H9 (cell line): ENCODE data around the gene TRMT2A. TPM values are rescaled to one million over a fixed set of nuclear protein-coding genes. Genes with fewer than 3 reads are reported as not detected.

Experiments used
- DNase-seq: peaks from one replicate; pipeline ENCODE4 v3.0.0-alpha.2; 2017
- H2AFZ ChIP-seq: one replicate; pipeline ENCODE4 v1.6.1; 2013; ENCODE audit warnings: mild to moderate bottlenecking, low read length, control low read depth, moderate library complexity
- H2AK5ac ChIP-seq: 2 replicates; pipeline ENCODE4 v1.6.1; 2013; ENCODE audit warnings: low read length, control low read depth, mixed read lengths; ENCODE audit not compliant: insufficient read length
- H2BK120ac ChIP-seq: one replicate; pipeline ENCODE4 v1.6.1; 2013; ENCODE audit warnings: low read depth, mild to moderate bottlenecking, low read length, control low read depth, inconsistent platforms; ENCODE audit not compliant: poor library complexity, severe bottlenecking
- H2BK12ac ChIP-seq: 2 replicates; pipeline ENCODE4 v1.6.1; 2013; ENCODE audit warnings: low read length, control low read depth, mixed read lengths, low read depth; ENCODE audit not compliant: insufficient read length
- H2BK15ac ChIP-seq: 2 replicates; pipeline ENCODE4 v1.6.1; 2013; ENCODE audit warnings: low read depth, low read length, control low read depth
- H2BK20ac ChIP-seq: one replicate; pipeline ENCODE4 v1.6.1; 2013; ENCODE audit warnings: low read depth, mild to moderate bottlenecking, low read length, control low read depth, inconsistent platforms; ENCODE audit not compliant: poor library complexity, severe bottlenecking
- H2BK5ac ChIP-seq: 2 replicates; pipeline ENCODE4 v1.6.1; 2013; ENCODE audit warnings: low read length, control low read depth, mixed read lengths; ENCODE audit not compliant: insufficient read length
- H3K14ac ChIP-seq: 2 replicates; pipeline ENCODE4 v1.6.1; 2013; ENCODE audit warnings: low read length, control low read depth; ENCODE audit not compliant: insufficient read depth
- H3K18ac ChIP-seq: 2 replicates; pipeline ENCODE4 v1.6.1; 2013; ENCODE audit warnings: low read depth, mild to moderate bottlenecking, mixed read lengths, low read length, control low read depth; ENCODE audit not compliant: insufficient read length
- H3K23ac ChIP-seq: 2 replicates; pipeline ENCODE4 v1.6.1; 2013; ENCODE audit warnings: low read length, control low read depth, mixed read lengths, low read depth; ENCODE audit not compliant: insufficient read length
- H3K23me2 ChIP-seq: 2 replicates; pipeline ENCODE4 v1.6.1; 2013; ENCODE audit warnings: low read depth, mild to moderate bottlenecking, mixed read lengths, low read length, control low read depth; ENCODE audit not compliant: insufficient read length, poor library complexity, severe bottlenecking
- H3K27ac ChIP-seq: 2 replicates; pipeline ENCODE4 v1.5.1; 2013; ENCODE audit warnings: low read length, control low read depth, mixed read lengths, low read depth; ENCODE audit not compliant: insufficient read length
- H3K27me3 ChIP-seq: 2 replicates; pipeline ENCODE4 v1.6.1; 2013; ENCODE audit warnings: low read length, control low read depth, inconsistent platforms; ENCODE audit not compliant: insufficient read depth
- H3K4ac ChIP-seq: 2 replicates; pipeline ENCODE4 v1.6.1; 2013; ENCODE audit warnings: low read depth, mild to moderate bottlenecking, control low read depth, inconsistent platforms, low read length, moderate library complexity
- H3K4me1 ChIP-seq: 2 replicates; pipeline ENCODE4 v1.6.1; 2013; ENCODE audit warnings: low read length, control low read depth, inconsistent platforms; ENCODE audit not compliant: insufficient read depth
- H3K4me2 ChIP-seq: 2 replicates; pipeline ENCODE4 v1.6.1; 2013; ENCODE audit warnings: low read length, control low read depth, mixed read lengths; ENCODE audit not compliant: insufficient read length, insufficient read depth
- H3K56ac ChIP-seq: 2 replicates; pipeline ENCODE4 v1.6.1; 2013; ENCODE audit warnings: low read depth, mild to moderate bottlenecking, mixed read lengths, low read length, control low read depth; ENCODE audit not compliant: insufficient read length
- H3K79me1 ChIP-seq: 2 replicates; pipeline ENCODE4 v1.6.1; 2013; ENCODE audit warnings: low read depth, mild to moderate bottlenecking, moderate library complexity, low read length, control low read depth, inconsistent platforms; ENCODE audit not compliant: insufficient read depth, poor library complexity, severe bottlenecking
- H3K79me2 ChIP-seq: 2 replicates; pipeline ENCODE4 v1.6.1; 2013; ENCODE audit warnings: low read length, control low read depth, inconsistent platforms; ENCODE audit not compliant: insufficient read depth
- H3K9ac ChIP-seq: 2 replicates; pipeline ENCODE4 v1.6.1; 2013; ENCODE audit warnings: low read length, control low read depth, mixed read lengths; ENCODE audit not compliant: insufficient read length; ENCODE audit errors: extremely low read depth
- H3K9me3 ChIP-seq: one replicate; pipeline ENCODE4 v1.6.1; 2013; ENCODE audit warnings: low read depth, low read length, inconsistent platforms; ENCODE audit not compliant: control insufficient read depth
- H3T11ph ChIP-seq: one replicate; pipeline ENCODE4 v1.6.1; 2013; ENCODE audit warnings: mild to moderate bottlenecking, low read length, control low read depth, inconsistent platforms
- H4K20me1 ChIP-seq: one replicate; pipeline ENCODE4 v1.6.1; 2013; ENCODE audit not compliant: control insufficient read depth, insufficient read length, insufficient read depth
- H4K5ac ChIP-seq: 2 replicates; pipeline ENCODE4 v1.6.1; 2013; ENCODE audit warnings: low read depth, mild to moderate bottlenecking, mixed read lengths, low read length, control low read depth; ENCODE audit not compliant: insufficient read length
- H4K8ac ChIP-seq: replicated peaks from 2 replicates; pipeline ENCODE4 v1.6.1; 2013; ENCODE audit warnings: low read length, control low read depth, mixed read lengths, low read depth; ENCODE audit not compliant: insufficient read length
- H4K91ac ChIP-seq: 2 replicates; pipeline ENCODE4 v1.6.1; 2013; ENCODE audit warnings: low read depth, mild to moderate bottlenecking, moderate library complexity, mixed read lengths, low read length, control low read depth; ENCODE audit not compliant: insufficient read length
- H3K27ac Mint-ChIP-seq, 3 experiments: 2 replicates in 2 of 3; 3 replicates in 1 of 3; pipeline ENCODE4 v1.8.0; 2020 to 2021; ENCODE audit warnings: mixed read lengths in 3 of 3, mild to moderate bottlenecking in 1 of 3, moderate library complexity in 1 of 3
- H3K27me3 Mint-ChIP-seq: 2 replicates; pipeline ENCODE4 v1.8.0; 2021; ENCODE audit warnings: low read depth, mild to moderate bottlenecking, moderate library complexity, mixed read lengths
- H3K36me3 Mint-ChIP-seq, 3 experiments: 2 replicates in 2 of 3; 3 replicates in 1 of 3; pipeline ENCODE4 v1.8.0; 2020 to 2021; ENCODE audit warnings: low read depth in 3 of 3, mixed read lengths in 3 of 3; ENCODE audit not compliant: insufficient read depth in 1 of 3
- H3K4me1 Mint-ChIP-seq, 2 experiments: 2 replicates each; pipeline ENCODE4 v1.8.0; 2020; ENCODE audit warnings: mixed read lengths in 2 of 2
- H3K4me3 Mint-ChIP-seq, 2 experiments: 2 replicates in 1 of 2; 3 replicates in 1 of 2; pipeline ENCODE4 v1.8.0; 2020 to 2021; ENCODE audit warnings: mild to moderate bottlenecking in 2 of 2, mixed read lengths in 2 of 2, moderate library complexity in 1 of 2
- H3K9me3 Mint-ChIP-seq, 2 experiments: 2 replicates in 1 of 2; 3 replicates in 1 of 2; pipeline ENCODE4 v1.8.0; 2020; ENCODE audit warnings: mild to moderate bottlenecking in 2 of 2, mixed read lengths in 2 of 2, moderate library complexity in 1 of 2
- WGBS: extraction: QIAGEN DNeasy Blood & Tissue Kit; methylation state at CpG from one replicate; pipeline ENCODE4 v1.1.7; 2013; ENCODE audit warnings: missing lambda C conversion rate, low lambda C conversion rate, mixed read lengths; ENCODE audit not compliant: insufficient read length; ENCODE audit errors: extremely low coverage; 5-methylcytosine and 5-hydroxymethylcytosine counted together
- total RNA-seq: library from RNA; stranded (reverse); gene quantifications from 2 replicates; pipeline ENCODE4 v1.2.1, GENCODE V29; 2021
- TF ChIP-seq, protein P1 (sequence below): fragments of 200-600 bp; sonication (generic); conservative IDR thresholded peaks from 3 replicates; pipeline ENCODE4 v1.8.0; 2021; ENCODE audit warnings: antibody characterized with exemption, mild to moderate bottlenecking

TRMT2A gene
- total RNA-seq, 1 experiment from 2014 or later: 58.2 TPM

- no peak overlapping the region for H2BK15ac ChIP-seq
- no peak overlapping the region for H4K91ac ChIP-seq
- no peak overlapping the region for H3K4ac ChIP-seq
- no peak overlapping the region for H2BK20ac ChIP-seq
- no peak overlapping the region for H2BK12ac ChIP-seq
- peaks cover 3% of the 10 kb centered on the region for H3K79me1 ChIP-seq
- H3K27me3 ChIP-seq: no peaks in the 10 kb centered on the region
- H3K4me1 Mint-ChIP-seq: peaks cover 5 to 8% of the 10 kb centered on the region in 2 experiments
- H3K9ac ChIP-seq: no peak overlapping the region
- no peak overlapping the region for H3K4me2 ChIP-seq
- no peak overlapping the region for H3K27ac ChIP-seq
- no peak overlapping the region for H3T11ph ChIP-seq
- no peak overlapping the region for H4K5ac ChIP-seq
- H3K23me2 ChIP-seq: peaks cover 4% of the 10 kb centered on the region
- no peak overlapping the region for H2BK120ac ChIP-seq
- no peaks in the 10 kb centered on the region for H3K4me1 ChIP-seq
- no peak overlapping the region for H2AK5ac ChIP-seq
- no peak for DNase-seq
- no peaks in the 10 kb centered on the region for H3K9me3 Mint-ChIP-seq
- no peaks in the 10 kb centered on the region; the same call in 1 of the 2 replicates for H3K27me3 Mint-ChIP-seq
- TF ChIP-seq, protein P1, sequence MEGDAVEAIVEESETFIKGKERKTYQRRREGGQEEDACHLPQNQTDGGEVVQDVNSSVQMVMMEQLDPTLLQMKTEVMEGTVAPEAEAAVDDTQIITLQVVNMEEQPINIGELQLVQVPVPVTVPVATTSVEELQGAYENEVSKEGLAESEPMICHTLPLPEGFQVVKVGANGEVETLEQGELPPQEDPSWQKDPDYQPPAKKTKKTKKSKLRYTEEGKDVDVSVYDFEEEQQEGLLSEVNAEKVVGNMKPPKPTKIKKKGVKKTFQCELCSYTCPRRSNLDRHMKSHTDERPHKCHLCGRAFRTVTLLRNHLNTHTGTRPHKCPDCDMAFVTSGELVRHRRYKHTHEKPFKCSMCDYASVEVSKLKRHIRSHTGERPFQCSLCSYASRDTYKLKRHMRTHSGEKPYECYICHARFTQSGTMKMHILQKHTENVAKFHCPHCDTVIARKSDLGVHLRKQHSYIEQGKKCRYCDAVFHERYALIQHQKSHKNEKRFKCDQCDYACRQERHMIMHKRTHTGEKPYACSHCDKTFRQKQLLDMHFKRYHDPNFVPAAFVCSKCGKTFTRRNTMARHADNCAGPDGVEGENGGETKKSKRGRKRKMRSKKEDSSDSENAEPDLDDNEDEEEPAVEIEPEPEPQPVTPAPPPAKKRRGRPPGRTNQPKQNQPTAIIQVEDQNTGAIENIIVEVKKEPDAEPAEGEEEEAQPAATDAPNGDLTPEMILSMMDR: no peak
- peak overlapping the region; percentile 48 to 74 (median 55); a peak in 3 of 7 replicates for H3K27ac Mint-ChIP-seq
- H2BK5ac ChIP-seq: no peak overlapping the region
- no peak overlapping the region for H3K56ac ChIP-seq
- peaks cover 22 to 47% (median 42%) of the 10 kb centered on the region in 3 experiments; a peak in 6 of 7 replicates for H3K36me3 Mint-ChIP-seq
- no CpG with 5 or more reads among the region's 2 CpGs for WGBS
- H3K18ac ChIP-seq: no peak overlapping the region
- H4K20me1 ChIP-seq: peaks cover 2% of the 10 kb centered on the region
- H4K8ac ChIP-seq: no peak overlapping the region
- no peak overlapping the region for H3K23ac ChIP-seq
- no peaks in the 10 kb centered on the region for H3K9me3 ChIP-seq
- no peaks in the 10 kb centered on the region; the same call in 1 of the 2 replicates for H3K79me2 ChIP-seq
- no peak overlapping the region for H2AFZ ChIP-seq
- H3K4me3 Mint-ChIP-seq: peak overlapping the region in 1 of 2 experiments; percentile 7; a peak in 1 of 5 replicates
- no peak overlapping the region for H3K14ac ChIP-seq
Observed at GRCh38 chr22:20128619-20128901, 11.5 kb upstream of the TRMT2A start.
